ENCODE results near the gene SMAD9. TPM values are rescaled to one million over a fixed set of nuclear protein-coding genes. Genes with fewer than 3 reads are reported as not detected.

Gene SMAD9
- total RNA-seq, 1 donor from 2014 or later = 4.5 TPM

Other genes starting within 250 kb of the SMAD9 start
- gene SERTM1, start 246.2 kb downstream of the SMAD9 start, total RNA-seq = 3.1 TPM
- gene RFXAP, start 101.0 kb downstream of the SMAD9 start, total RNA-seq = 3.7 TPM
- 7.9 TPM for gene ALG5, start 79.1 kb upstream of the SMAD9 start, total RNA-seq
- 20.8 TPM for gene EXOSC8, start 80.5 kb upstream of the SMAD9 start, total RNA-seq
- gene SUPT20H, start 139.4 kb upstream of the SMAD9 start, total RNA-seq = 34.8 TPM
- gene CSNK1A1L, start 185.4 kb upstream of the SMAD9 start, total RNA-seq = not detected

All from left ventricle myocardium superior (tissue), 1 donor.